ENCODE measurements around the gene TCEAL9. TPM values are rescaled to one million over a fixed set of nuclear protein-coding genes. Genes with fewer than 3 reads are reported as not detected.
A peak's percentile ranks its signal among the peaks of the same experiment; 100 is the strongest.

TCEAL9 gene
- total and polyA plus RNA-seq, 2 donors (not counting 3 experiments of a cell fraction or from before 2014, with no cell fraction given): 61.7 to 98.3 TPM

GRCh38 chrX:103310555-103311398 lies 45.5 kb upstream of the TCEAL9 start, which contains the start of gene BEX2:
BEX2 (minus strand) TSS chrX:103310990; CDS start chrX:103309976, 1,014 bp downstream.
- Histone ChIP-seq H3K9ac (replicated peaks; ENCODE audit: extremely low read depth, insufficient read depth, low read length) (no peak within 1 kb of the TSS), H3K4me3 (replicated peaks in 1 of 3; ENCODE audit: insufficient read depth in 1 of 3, low read depth in 1 of 3, low read length in 3 of 3) (peak within 1 kb of the TSS in 1 of 3 experiments; percentile 48), H3K27me3 (ENCODE audit: control insufficient read depth in 2 of 2, insufficient read depth in 2 of 2, low read length in 2 of 2) (peaks cover 5 to 9% of the 10 kb centered on the region in 2 experiments), H3K9me3 (replicated peaks; ENCODE audit: control insufficient read depth, insufficient read depth, low read length) (no peaks in the 10 kb centered on the region), H4K20me1 (replicated peaks; ENCODE audit: control insufficient read depth, extremely low read depth, insufficient read depth, low read length) (no peaks in the 10 kb centered on the region), H3K4me1 (ENCODE audit: control insufficient read depth, extremely low read depth, insufficient read depth, low read length) (no peaks in the 10 kb centered on the region), H3K79me2 (ENCODE audit: control insufficient read depth, insufficient read depth, low read length) (no peaks in the 10 kb centered on the region), H3K4me2 (ENCODE audit: insufficient read depth, low read length) (peak within 1 kb of the TSS; percentile 66), H2AFZ (ENCODE audit: low read depth, low read length) (peak within 1 kb of the TSS; percentile 60), H3K27ac (ENCODE audit: insufficient read depth, low read depth, low read length) (no peak within 1 kb of the TSS), H3K9me1 (replicated peaks; ENCODE audit: control insufficient read depth, extremely low read depth, insufficient read depth, low read length) (no peaks in the 10 kb centered on the region), H3K36me3 (ENCODE audit: control insufficient read depth in 2 of 2, extremely low read depth in 1 of 2, insufficient read depth in 2 of 2, low read length in 2 of 2) (no peaks in the 10 kb centered on the region)
- CTCF ChIA-PET: no interaction called here
- POLR2A ChIA-PET: no interaction called here
- BruUV-seq (replicated peaks): no TSS peak
- DNase-seq (ENCODE audit: low read depth, low spot score): peak; percentile 25
- intact Hi-C loops (cut with micrococcal nuclease) (no loop called here), dilution Hi-C loops (cut with MboI; ENCODE audit: extremely low pct_ligation_motif_present, low sequenced_read_pairs) (no loop called here)
- TF ChIP-seq MAX (IDR thresholded peaks at IDR 0.05; ENCODE audit: insufficient read depth, insufficient read length): no peak
- no peak for TF ChIP-seq GATA2 (IDR thresholded peaks at IDR 0.05; ENCODE audit: insufficient read depth, insufficient read length, low read depth, low read length)
- TF ChIP-seq EZH2 (IDR thresholded peaks at IDR 0.05; ENCODE audit: borderline replicate concordance, low read depth, low read length, severe bottlenecking): no peak
- TF ChIP-seq MYC (IDR thresholded peaks at IDR 0.05; ENCODE audit: low read depth, low read length): no peak
- TF ChIP-seq CTCF (IDR thresholded peaks at IDR 0.05; ENCODE audit: extremely low read depth in 1 of 2, insufficient read depth in 1 of 2, low read depth in 1 of 2, low read length in 2 of 2): no peak
- no peak for TF ChIP-seq FOS (IDR thresholded peaks at IDR 0.05; ENCODE audit: borderline replicate concordance, insufficient read depth, low read length)
- no peak for TF ChIP-seq POLR2AphosphoS5 (IDR thresholded peaks at IDR 0.05; ENCODE audit: insufficient read depth, low read depth, low read length)
- TF ChIP-seq JUN (IDR thresholded peaks at IDR 0.05; ENCODE audit: borderline replicate concordance, insufficient read depth, insufficient read length, low read depth): no peak
- no peak for TF ChIP-seq POLR2A (IDR thresholded peaks at IDR 0.05; ENCODE audit: low read depth, low read length)
- FAIRE-seq: peak; percentile 75

All from endothelial cell of umbilical vein (primary cell).